Measurements from ENCODE around the gene TMEM138.

GRCh38 chr11:61401573-61401972 lies 39.4 kb downstream of the TMEM138 start:
- TF ChIP-seq CTCF (IDR thresholded peaks at IDR 0.05; ENCODE audit: low read length): no peak
- TF ChIP-seq EZH2 (optimal IDR thresholded peaks at IDR 0.05; ENCODE audit: low read depth, low read length): no peak
